Measurements from ENCODE around the gene PARVA. TPM values are rescaled to one million over a fixed set of nuclear protein-coding genes. Genes with fewer than 3 reads are reported as not detected.

The PARVA gene
- total and polyA plus RNA-seq, 2 donors (not counting 1 experiment from before 2014, with no cell fraction given): 27.7 to 195 TPM

DNA sequence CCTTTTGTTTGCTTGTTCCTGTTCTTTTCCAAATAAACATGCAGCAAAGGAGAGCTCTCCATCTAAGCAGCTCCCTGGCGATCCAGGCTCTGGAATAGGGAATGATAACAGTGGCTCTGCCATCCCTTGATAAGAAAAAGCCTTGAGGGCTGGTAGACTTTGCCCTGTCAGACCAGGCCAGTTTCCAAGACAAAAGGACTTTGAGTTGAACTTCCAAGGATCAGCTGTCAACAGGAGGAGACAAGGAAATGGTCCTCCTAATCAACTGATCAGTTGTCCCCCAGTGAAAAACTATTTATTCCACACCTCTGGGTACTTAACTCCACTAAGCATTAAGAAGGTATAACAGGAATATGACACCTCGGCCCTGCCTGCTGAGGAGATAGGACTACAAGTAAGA, 127.8 kb downstream of the PARVA start:
- Histone ChIP-seq H3K79me2 (ENCODE audit: control insufficient read depth, insufficient read depth, low read length) (no peaks in the 10 kb centered on the region), H3K36me3 (ENCODE audit: control insufficient read depth, insufficient read depth, low read length) (peaks cover 2% of the 10 kb centered on the region), H3K27ac (ENCODE audit: insufficient read depth, low read length) (no peak overlapping the region), H3K9ac (ENCODE audit: insufficient read depth, low read length) (no peak overlapping the region), H3K9me3 (ENCODE audit: control insufficient read depth, insufficient read depth, low read depth, low read length) (no peaks in the 10 kb centered on the region), H3K4me2 (ENCODE audit: extremely low read depth, insufficient read depth, low read length) (no peak overlapping the region), H4K20me1 (ENCODE audit: control insufficient read depth, extremely low read depth, insufficient read depth, low read length) (no peaks in the 10 kb centered on the region), H2AFZ (ENCODE audit: low read length) (no peak overlapping the region), H3K4me3 (replicated peaks in 1 of 4; ENCODE audit: control extremely low read depth in 1 of 4, insufficient read depth in 1 of 4, low read depth in 3 of 4, low read length in 4 of 4) (no peak overlapping the region), H3K4me1 (ENCODE audit: control insufficient read depth, extremely low read depth, insufficient read depth, low read length) (peaks cover 27% of the 10 kb centered on the region), H3K27me3 (ENCODE audit: control insufficient read depth, insufficient read depth, low read length) (no peaks in the 10 kb centered on the region)
- no peak for DNase-seq (ENCODE audit: low read depth in 2 of 2)
- TF ChIP-seq EZH2 (IDR thresholded peaks at IDR 0.05; ENCODE audit: low read length, missing control alignments): no peak
- TF ChIP-seq, protein P1, sequence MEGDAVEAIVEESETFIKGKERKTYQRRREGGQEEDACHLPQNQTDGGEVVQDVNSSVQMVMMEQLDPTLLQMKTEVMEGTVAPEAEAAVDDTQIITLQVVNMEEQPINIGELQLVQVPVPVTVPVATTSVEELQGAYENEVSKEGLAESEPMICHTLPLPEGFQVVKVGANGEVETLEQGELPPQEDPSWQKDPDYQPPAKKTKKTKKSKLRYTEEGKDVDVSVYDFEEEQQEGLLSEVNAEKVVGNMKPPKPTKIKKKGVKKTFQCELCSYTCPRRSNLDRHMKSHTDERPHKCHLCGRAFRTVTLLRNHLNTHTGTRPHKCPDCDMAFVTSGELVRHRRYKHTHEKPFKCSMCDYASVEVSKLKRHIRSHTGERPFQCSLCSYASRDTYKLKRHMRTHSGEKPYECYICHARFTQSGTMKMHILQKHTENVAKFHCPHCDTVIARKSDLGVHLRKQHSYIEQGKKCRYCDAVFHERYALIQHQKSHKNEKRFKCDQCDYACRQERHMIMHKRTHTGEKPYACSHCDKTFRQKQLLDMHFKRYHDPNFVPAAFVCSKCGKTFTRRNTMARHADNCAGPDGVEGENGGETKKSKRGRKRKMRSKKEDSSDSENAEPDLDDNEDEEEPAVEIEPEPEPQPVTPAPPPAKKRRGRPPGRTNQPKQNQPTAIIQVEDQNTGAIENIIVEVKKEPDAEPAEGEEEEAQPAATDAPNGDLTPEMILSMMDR (conservative IDR thresholded peaks at IDR 0.05 in 1 of 2, IDR thresholded peaks at IDR 0.05 in 1 of 2; ENCODE audit: low read depth in 1 of 2, low read length in 2 of 2): no peak

DNA sequence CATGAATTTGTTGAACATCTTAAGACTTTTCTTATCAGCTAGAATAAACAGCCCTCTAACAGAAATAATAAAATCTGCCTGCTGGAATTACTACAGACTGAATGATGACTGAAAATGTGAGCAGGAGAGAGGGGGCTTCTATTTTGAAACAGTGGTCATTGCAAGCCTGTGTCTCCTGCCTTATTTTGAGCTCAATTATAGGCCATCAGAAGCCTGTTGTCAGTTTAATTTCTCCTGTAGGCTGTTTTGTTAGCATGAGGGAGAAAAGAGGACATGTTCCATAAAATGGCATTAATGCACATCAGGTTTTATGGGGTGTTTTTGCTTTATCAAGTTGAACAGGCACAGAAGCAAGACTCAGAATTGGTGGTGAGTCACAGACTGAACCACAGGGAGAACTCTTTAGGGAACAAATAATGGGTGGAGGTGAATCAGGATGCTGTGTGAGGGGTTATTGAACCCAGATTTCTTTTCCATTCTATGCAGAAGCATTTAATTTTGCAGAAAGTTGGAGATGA, 129.1 kb downstream of the PARVA start:
- TF ChIP-seq, protein P1 (conservative IDR thresholded peaks at IDR 0.05 in 1 of 2, IDR thresholded peaks at IDR 0.05 in 1 of 2; ENCODE audit: low read depth in 1 of 2, low read length in 2 of 2): no peak
- no peak for TF ChIP-seq EZH2 (IDR thresholded peaks at IDR 0.05; ENCODE audit: low read length, missing control alignments)
- H3K79me2 ChIP-seq (ENCODE audit: control insufficient read depth, insufficient read depth, low read length): no peaks in the 10 kb centered on the region
- no peaks in the 10 kb centered on the region for H3K27me3 ChIP-seq (ENCODE audit: control insufficient read depth, insufficient read depth, low read length)
- H3K4me3 ChIP-seq (replicated peaks in 1 of 4; ENCODE audit: control extremely low read depth in 1 of 4, insufficient read depth in 1 of 4, low read depth in 3 of 4, low read length in 4 of 4): no peak overlapping the region
- DNase-seq (ENCODE audit: low read depth in 2 of 2): peak; percentile 33 to 58
- no peaks in the 10 kb centered on the region for H3K9me3 ChIP-seq (ENCODE audit: control insufficient read depth, insufficient read depth, low read depth, low read length)
- no peak overlapping the region for H2AFZ ChIP-seq (ENCODE audit: low read length)
- H3K27ac ChIP-seq (ENCODE audit: insufficient read depth, low read length): no peak overlapping the region
- no peak overlapping the region for H3K4me2 ChIP-seq (ENCODE audit: extremely low read depth, insufficient read depth, low read length)
- H4K20me1 ChIP-seq (ENCODE audit: control insufficient read depth, extremely low read depth, insufficient read depth, low read length): no peaks in the 10 kb centered on the region
- H3K9ac ChIP-seq (ENCODE audit: insufficient read depth, low read length): no peak overlapping the region
- peaks cover 27% of the 10 kb centered on the region for H3K4me1 ChIP-seq (ENCODE audit: control insufficient read depth, extremely low read depth, insufficient read depth, low read length)
- peaks cover 2% of the 10 kb centered on the region for H3K36me3 ChIP-seq (ENCODE audit: control insufficient read depth, insufficient read depth, low read length)

DNA sequence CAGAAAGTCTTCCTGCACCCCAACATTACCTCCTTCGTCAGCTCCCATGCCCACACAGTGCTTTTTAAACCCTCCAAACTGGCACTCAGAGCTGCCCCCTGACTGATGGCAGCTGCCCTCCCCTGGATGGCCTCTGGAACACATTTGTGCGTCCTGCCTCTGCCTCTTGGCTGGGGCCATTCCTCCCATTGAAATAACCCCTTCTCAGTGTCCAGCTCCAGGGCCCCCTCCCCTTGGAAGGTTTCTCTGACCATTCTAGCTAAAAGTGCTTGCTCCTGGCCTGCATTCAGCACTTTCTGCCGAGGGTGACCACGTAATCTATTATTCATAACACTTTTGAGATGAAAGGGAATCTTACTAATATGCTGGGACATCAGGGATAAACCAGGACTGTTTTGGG, 130.0 kb downstream of the PARVA start:
- peaks cover 20% of the 10 kb centered on the region for H3K4me1 ChIP-seq (ENCODE audit: control insufficient read depth, extremely low read depth, insufficient read depth, low read length)
- TF ChIP-seq, protein P1 (conservative IDR thresholded peaks at IDR 0.05 in 1 of 2, IDR thresholded peaks at IDR 0.05 in 1 of 2; ENCODE audit: low read depth in 1 of 2, low read length in 2 of 2): no peak
- TF ChIP-seq EZH2 (IDR thresholded peaks at IDR 0.05; ENCODE audit: low read length, missing control alignments): no peak
- DNase-seq (ENCODE audit: low read depth in 2 of 2): no peak
- no peak overlapping the region for H2AFZ ChIP-seq (ENCODE audit: low read length)
- no peaks in the 10 kb centered on the region for H3K27me3 ChIP-seq (ENCODE audit: control insufficient read depth, insufficient read depth, low read length)
- no peaks in the 10 kb centered on the region for H3K9me3 ChIP-seq (ENCODE audit: control insufficient read depth, insufficient read depth, low read depth, low read length)
- peaks cover 2% of the 10 kb centered on the region for H3K36me3 ChIP-seq (ENCODE audit: control insufficient read depth, insufficient read depth, low read length)
- no peak overlapping the region for H3K4me3 ChIP-seq (replicated peaks in 1 of 4; ENCODE audit: control extremely low read depth in 1 of 4, insufficient read depth in 1 of 4, low read depth in 3 of 4, low read length in 4 of 4)
- no peak overlapping the region for H3K4me2 ChIP-seq (ENCODE audit: extremely low read depth, insufficient read depth, low read length)
- H3K27ac ChIP-seq (ENCODE audit: insufficient read depth, low read length): no peak overlapping the region
- no peaks in the 10 kb centered on the region for H3K79me2 ChIP-seq (ENCODE audit: control insufficient read depth, insufficient read depth, low read length)
- no peak overlapping the region for H3K9ac ChIP-seq (ENCODE audit: insufficient read depth, low read length)
- H4K20me1 ChIP-seq (ENCODE audit: control insufficient read depth, extremely low read depth, insufficient read depth, low read length): no peaks in the 10 kb centered on the region
